Prostate gland (tissue), 2 donors: ENCODE measurements around the gene TDRD10.

ENCODE experiments used
- CTCF ChIP-seq, 4 experiments: fragments of 200-600 bp in 2 of 4; fragments of 450-650 bp in 2 of 4; sonication (generic) in 2 of 4; IDR thresholded peaks; 1 replicate in 3 of 4; 2 replicates in 1 of 4; pipeline ENCODE4 v1.5.1; 2016 to 2019; ENCODE audit warnings: antibody characterized with exemption in 4 of 4, mild to moderate bottlenecking in 2 of 4, moderate library complexity in 2 of 4
- POLR2A ChIP-seq: fragments of 450-650 bp; IDR thresholded peaks from one replicate; pipeline ENCODE4 v1.6.1; 2016; ENCODE audit warnings: antibody characterized with exemption, mild to moderate bottlenecking
- POLR2AphosphoS5 ChIP-seq: sonication (generic); formaldehyde crosslinking; IDR thresholded peaks from one replicate; pipeline ENCODE4 v1.6.1; 2017; ENCODE audit warnings: antibody characterized with exemption

- TF ChIP-seq POLR2A (no peak), POLR2AphosphoS5 (no peak), CTCF (IDR thresholded peaks at IDR 0.05) (peak in 2 of 4 experiments; percentile 17 to 31)
Measured at GRCh38 chr1:154567386-154568156, 65.6 kb downstream of the TDRD10 start, which contains the start of gene CHRNB2.
